HEK293T (cell line): ENCODE measurements around the gene TEKT5.

Experiments used
- CTCF ChIA-PET: fragments of 350-600 bp; formaldehyde crosslinking; extraction: SDS; loops from one replicate; lab custom pipeline; 2021; ENCODE audit warnings: antibody characterized with exemption, inconsistent platforms; lab: Yijun Ruan, JAX
- POLR2A ChIA-PET: fragments of 350-600 bp; formaldehyde crosslinking; extraction: SDS; loops from one replicate; lab custom pipeline; 2020; ENCODE audit warnings: antibody characterized with exemption, inconsistent platforms; lab: Yijun Ruan, JAX
- DNase-seq: peaks from one replicate; pipeline ENCODE4 v3.0.0; 2012; ENCODE audit warnings: mixed read lengths; ENCODE audit errors: extremely low spot score
- ARNT ChIP-seq: fragments of 450-650 bp; IDR thresholded peaks from 2 replicates; pipeline ENCODE4 v1.6.1; 2017; ENCODE audit warnings: mild to moderate bottlenecking
- BHLHE40 ChIP-seq: fragments of 450-650 bp; IDR thresholded peaks from 2 replicates; pipeline ENCODE4 v1.6.1; 2016; ENCODE audit warnings: mild to moderate bottlenecking, moderate library complexity, borderline replicate concordance
- CTBP1 ChIP-seq: fragments of 450-650 bp; IDR thresholded peaks from 2 replicates; pipeline ENCODE4 v1.6.1; 2016; ENCODE audit warnings: borderline replicate concordance
- ELF4 ChIP-seq: fragments of 450-650 bp; IDR thresholded peaks from 2 replicates; pipeline ENCODE4 v1.6.1; 2017; ENCODE audit warnings: antibody characterized with exemption
- FOXA1 ChIP-seq: fragments of 450-650 bp; IDR thresholded peaks from 2 replicates; pipeline ENCODE4 v1.6.1; 2016; ENCODE audit warnings: mild to moderate bottlenecking
- FOXK2 ChIP-seq: fragments of 450-650 bp; IDR thresholded peaks from 2 replicates; pipeline ENCODE4 v1.6.1; 2016; ENCODE audit warnings: mild to moderate bottlenecking
- FOXM1 ChIP-seq: fragments of 450-650 bp; IDR thresholded peaks from 2 replicates; pipeline ENCODE4 v1.6.1; 2017; ENCODE audit warnings: mild to moderate bottlenecking, borderline replicate concordance
- HDGF ChIP-seq: fragments of 450-650 bp; IDR thresholded peaks from 2 replicates; pipeline ENCODE4 v1.6.1; 2017; ENCODE audit warnings: antibody characterized with exemption, borderline replicate concordance
- L3MBTL2 ChIP-seq: fragments of 450-650 bp; conservative IDR thresholded peaks from 2 replicates; pipeline ENCODE4 v1.6.1; 2016; ENCODE audit warnings: mild to moderate bottlenecking
- LEF1 ChIP-seq: fragments of 450-650 bp; IDR thresholded peaks from 2 replicates; pipeline ENCODE4 v1.6.1; 2017; ENCODE audit warnings: mild to moderate bottlenecking, borderline replicate concordance
- NFRKB ChIP-seq: fragments of 450-650 bp; IDR thresholded peaks from 2 replicates; pipeline ENCODE4 v1.6.1; 2016; ENCODE audit warnings: mild to moderate bottlenecking, moderate library complexity
- SP1 ChIP-seq: fragments of 450-650 bp; IDR thresholded peaks from 2 replicates; pipeline ENCODE4 v1.6.1; 2017
- SUZ12 ChIP-seq: fragments of 450-650 bp; IDR thresholded peaks from 2 replicates; pipeline ENCODE4 v1.6.1; 2016; ENCODE audit warnings: mild to moderate bottlenecking
- TARDBP ChIP-seq: fragments of 450-650 bp; IDR thresholded peaks from 2 replicates; pipeline ENCODE4 v1.6.1; 2016
- ZNF384 ChIP-seq: fragments of 450-650 bp; IDR thresholded peaks from 2 replicates; pipeline ENCODE4 v1.6.1; 2016
- TF ChIP-seq, protein P1 (sequence below): fragments of 450-650 bp; IDR thresholded peaks from 2 replicates; pipeline ENCODE4 v1.6.1; 2016

The TEKT5 gene

DNA sequence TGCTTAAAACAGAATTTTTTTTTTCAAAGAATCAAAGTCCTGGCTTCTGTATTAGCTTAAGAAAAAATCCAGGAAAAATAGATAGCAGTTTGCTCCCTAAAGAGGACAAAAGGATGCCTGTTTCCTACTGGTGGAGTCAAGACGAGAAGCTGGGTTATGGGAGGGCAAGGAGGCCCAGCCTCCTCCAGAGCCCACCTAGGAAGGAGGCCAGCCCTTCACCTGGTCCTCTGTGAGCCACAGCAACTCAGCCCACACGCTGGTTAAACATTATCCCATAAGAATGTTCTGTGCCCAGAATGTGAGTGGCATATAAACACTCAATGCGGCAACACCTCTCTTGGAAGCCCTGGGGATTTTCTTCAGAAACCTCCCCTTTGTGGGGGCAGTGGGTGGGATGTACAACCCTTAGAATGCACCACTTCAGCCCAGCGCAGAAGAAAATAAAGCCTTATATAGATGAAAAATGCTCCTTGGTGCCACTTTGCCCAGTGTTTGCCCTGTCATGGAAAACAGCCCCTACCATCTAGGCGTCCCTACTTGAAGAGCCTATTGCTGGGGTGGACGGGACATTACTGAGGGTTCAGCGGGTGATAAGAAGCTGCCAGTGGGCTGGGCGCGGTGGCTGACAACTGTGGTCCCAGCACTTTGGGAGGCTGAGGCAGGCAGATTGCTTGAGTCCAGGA lies 48.0 kb downstream of the TEKT5 start:
- DNase-seq, result no peak
- POLR2A ChIA-PET, result no interaction called here
- CTCF ChIA-PET, result no interaction called here

DNA sequence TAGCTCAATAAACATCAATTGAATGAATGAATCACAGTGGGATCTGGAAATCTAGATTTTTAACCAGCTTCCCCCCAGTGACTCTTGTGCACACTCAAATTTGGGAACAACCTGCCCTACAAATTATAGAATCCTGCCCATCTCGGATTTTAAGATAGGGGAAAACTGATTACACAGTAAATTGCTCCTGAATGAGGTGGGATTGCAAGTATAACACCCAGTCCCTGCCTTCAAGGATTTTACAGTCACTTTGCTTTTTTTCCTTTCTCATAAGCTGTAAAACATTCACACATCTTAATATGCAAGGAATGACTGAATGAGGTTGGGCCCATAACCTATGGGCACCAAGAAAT lies 48.5 kb downstream of the TEKT5 start:
- DNase-seq, result no peak
- no peak for TF ChIP-seq NFRKB
- no peak for TF ChIP-seq ZNF384
- TF ChIP-seq LEF1, result no peak
- POLR2A ChIA-PET, result no interaction called here
- CTCF ChIA-PET, result no interaction called here

More for the DNA sequence above, 48.0 kb downstream of the TEKT5 start:
- no peak for TF ChIP-seq LEF1
- no peak for TF ChIP-seq FOXM1
- TF ChIP-seq, protein P1, sequence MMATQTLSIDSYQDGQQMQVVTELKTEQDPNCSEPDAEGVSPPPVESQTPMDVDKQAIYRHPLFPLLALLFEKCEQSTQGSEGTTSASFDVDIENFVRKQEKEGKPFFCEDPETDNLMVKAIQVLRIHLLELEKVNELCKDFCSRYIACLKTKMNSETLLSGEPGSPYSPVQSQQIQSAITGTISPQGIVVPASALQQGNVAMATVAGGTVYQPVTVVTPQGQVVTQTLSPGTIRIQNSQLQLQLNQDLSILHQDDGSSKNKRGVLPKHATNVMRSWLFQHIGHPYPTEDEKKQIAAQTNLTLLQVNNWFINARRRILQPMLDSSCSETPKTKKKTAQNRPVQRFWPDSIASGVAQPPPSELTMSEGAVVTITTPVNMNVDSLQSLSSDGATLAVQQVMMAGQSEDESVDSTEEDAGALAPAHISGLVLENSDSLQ, result no peak
- no peak for TF ChIP-seq L3MBTL2
- TF ChIP-seq SUZ12, result no peak
- TF ChIP-seq ZNF384, result no peak
- TF ChIP-seq FOXA1, result no peak
- TF ChIP-seq SP1, result no peak
- no peak for TF ChIP-seq CTBP1

DNA sequence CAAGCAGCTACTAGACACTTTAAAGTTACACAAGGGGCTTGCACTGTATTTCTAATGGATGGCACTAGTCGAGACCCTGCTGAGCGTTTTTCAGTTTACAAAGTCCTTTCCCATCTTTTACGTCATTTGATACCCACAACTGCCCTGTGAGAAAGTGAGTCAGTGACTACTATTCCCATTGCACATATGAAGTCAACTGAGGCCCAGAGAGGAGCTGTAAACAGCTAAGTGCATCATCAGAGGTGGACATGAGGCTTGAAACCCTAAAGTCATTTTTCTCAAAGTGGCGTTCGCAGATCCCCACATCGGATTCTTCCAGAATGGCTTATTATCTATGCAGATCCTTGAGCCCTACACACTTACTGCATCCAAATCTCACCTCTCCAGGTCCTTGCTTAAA lies 50.6 kb downstream of the TEKT5 start:
- TF ChIP-seq SUZ12 (no peak), ARNT (no peak), FOXK2 (no peak), TARDBP (no peak), SP1 (no peak), L3MBTL2 (no peak), FOXA1 (no peak), ZNF384 (no peak), CTBP1 (no peak), LEF1 (no peak), HDGF (no peak), NFRKB (no peak), ELF4 (no peak), BHLHE40 (no peak)
- TF ChIP-seq, protein P1, result no peak
- DNase-seq, result no peak
- ChIA-PET CTCF (no interaction called here), POLR2A (no interaction called here)

DNA sequence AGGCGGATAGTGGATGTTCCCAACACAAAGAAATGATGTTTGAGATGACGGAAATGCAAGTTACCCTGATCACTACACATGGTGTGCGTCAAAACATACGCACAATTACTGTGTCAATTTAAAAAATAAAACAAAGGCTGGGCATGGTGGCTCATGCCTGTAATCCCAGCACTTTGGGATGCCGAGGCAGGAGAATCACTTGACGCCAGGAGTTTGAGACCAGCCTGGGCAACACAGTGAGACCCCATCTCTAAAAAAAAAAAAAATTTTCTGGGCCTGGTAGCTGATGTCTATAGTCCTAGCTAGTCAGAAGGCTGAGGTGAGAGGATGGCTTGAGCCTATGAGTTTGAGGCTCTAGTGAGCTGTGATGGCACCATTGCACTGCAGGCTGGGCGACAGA lies 51.8 kb downstream of the TEKT5 start:
- DNase-seq, result no peak
- ChIA-PET CTCF (no interaction called here), POLR2A (no interaction called here)
- TF ChIP-seq ELF4, result no peak
- no peak for TF ChIP-seq ZNF384
- TF ChIP-seq, protein P1, result no peak
- no peak for TF ChIP-seq HDGF
- no peak for TF ChIP-seq SP1
- TF ChIP-seq ARNT, result no peak

DNA sequence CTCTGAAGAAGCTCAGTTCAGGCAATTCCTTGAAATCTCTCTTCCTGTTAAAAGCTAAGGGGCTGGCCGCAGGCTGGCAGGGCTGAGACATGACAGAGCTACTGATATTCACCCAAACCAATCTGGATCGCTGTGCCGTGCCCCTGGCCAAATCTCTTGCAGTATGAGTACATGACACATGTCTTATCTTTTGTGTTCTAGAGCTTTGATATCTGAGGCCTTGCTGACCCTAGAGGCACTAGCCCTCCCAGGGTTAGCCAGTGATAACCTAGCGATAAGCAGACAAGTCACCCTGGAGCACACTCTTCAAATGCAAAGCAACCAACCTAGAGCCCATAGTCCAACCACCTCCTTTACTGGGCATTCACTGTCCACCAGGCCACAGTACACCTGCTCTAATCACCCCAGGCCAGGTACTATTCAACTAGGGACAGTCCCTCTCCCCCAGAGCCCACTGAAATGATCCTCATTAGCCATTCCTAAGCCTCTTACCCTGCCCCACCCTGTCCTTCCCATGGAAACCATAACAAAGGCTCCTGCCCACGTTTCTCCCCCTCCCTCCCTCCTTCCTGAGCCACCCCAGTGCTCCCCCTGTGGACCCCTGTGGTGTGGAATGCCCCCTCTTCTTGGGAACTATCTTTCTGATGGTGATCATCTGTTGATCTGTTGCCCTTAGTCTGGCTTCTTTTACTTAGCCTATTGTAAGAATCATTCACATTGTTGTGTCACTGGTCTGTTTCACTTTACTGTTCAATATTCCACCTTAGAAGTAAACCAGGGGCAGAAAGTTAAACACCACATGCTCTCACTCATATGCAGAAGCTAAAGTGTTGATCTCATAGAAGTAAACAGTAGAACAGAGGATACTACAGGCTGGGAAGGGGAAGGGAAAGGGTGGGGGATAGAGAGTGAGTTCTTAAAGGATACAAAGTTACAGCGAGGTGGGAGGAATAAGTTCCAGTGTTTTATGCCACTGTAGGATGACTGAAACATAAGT lies 52.5 kb downstream of the TEKT5 start:
- CTCF ChIA-PET, result no interaction called here
- no peak for DNase-seq
- TF ChIP-seq FOXM1 (no peak), FOXK2 (no peak), HDGF (no peak), BHLHE40 (no peak), ZNF384 (no peak), CTBP1 (no peak), ELF4 (no peak), TARDBP (no peak), L3MBTL2 (no peak), LEF1 (no peak), ARNT (no peak), SUZ12 (no peak), FOXA1 (no peak), NFRKB (no peak), SP1 (no peak)
- TF ChIP-seq, protein P1, result no peak
- POLR2A ChIA-PET, result no interaction called here

DNA sequence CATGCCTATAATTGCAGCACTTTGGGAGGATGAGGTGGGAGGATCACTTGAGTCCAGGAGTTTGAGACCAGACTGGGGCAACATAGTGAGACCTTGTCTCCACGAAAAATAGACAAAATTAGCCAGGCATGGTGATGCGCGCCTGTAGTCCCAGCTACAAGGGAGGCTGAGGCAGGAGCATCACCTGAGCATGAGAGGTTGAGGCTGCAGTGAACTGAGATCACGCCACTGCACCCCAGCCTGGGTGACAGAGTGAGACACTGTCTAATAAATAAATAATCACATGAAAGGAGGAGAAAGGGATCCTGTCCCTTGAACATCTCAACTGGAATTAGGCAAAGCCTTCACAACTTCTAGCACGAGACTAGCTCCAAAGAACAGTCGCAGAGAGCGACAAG lies 53.2 kb downstream of the TEKT5 start:
- ChIA-PET POLR2A (no interaction called here), CTCF (no interaction called here)
- no peak for DNase-seq
- TF ChIP-seq NFRKB, result no peak
- no peak for TF ChIP-seq TARDBP
- no peak for TF ChIP-seq FOXK2
- TF ChIP-seq FOXA1, result no peak
- no peak for TF ChIP-seq ZNF384
- TF ChIP-seq CTBP1, result no peak
- TF ChIP-seq L3MBTL2, result no peak
- no peak for TF ChIP-seq SUZ12
- TF ChIP-seq, protein P1, result no peak
